ENCODE measurements around the gene ABL2.
"Not testable (repeated sequence)": the region's sequence is repeated elsewhere in the genome, so short reads cannot be mapped to it uniquely, and the experiment has no call there.

ABL2 gene

GRCh38 chr1:179229214-179230140 is at the start of gene ABL2:
Gene ABL2 (minus strand): TSS chr1:179229677. CDS start chr1:179229397, 280 bp downstream.
- peak in 1 of 2 donors; percentile 62 for DNase-seq

- DNase-seq: no peak
These were observed 49.4 kb upstream of the ABL2 start for GRCh38 chr1:179278920-179279319.

GRCh38 chr1:179274424-179274823 is 44.9 kb upstream of the ABL2 start:
- DNase-seq: not testable (repeated sequence)

GRCh38 chr1:179269071-179269470 is 39.6 kb upstream of the ABL2 start:
- no peak for DNase-seq

- DNase-seq: no peak
These were observed 35.0 kb upstream of the ABL2 start for GRCh38 chr1:179264507-179264906.

- DNase-seq: no peak
These were observed 33.6 kb upstream of the ABL2 start for GRCh38 chr1:179263121-179263520.

GRCh38 chr1:179262183-179262582 is 32.7 kb upstream of the ABL2 start:
- DNase-seq: no peak

- no peak for DNase-seq
These were observed 24.0 kb upstream of the ABL2 start for GRCh38 chr1:179253286-179253972.

- DNase-seq: no peak
These were observed 23.1 kb upstream of the ABL2 start for GRCh38 chr1:179252606-179253005.

- DNase-seq: peak in 1 of 2 donors; percentile 26
These were observed 22.2 kb upstream of the ABL2 start for GRCh38 chr1:179251675-179252074.

GRCh38 chr1:179247923-179248322 is 18.4 kb upstream of the ABL2 start:
- DNase-seq: no peak

- not testable (repeated sequence) for DNase-seq
These were observed 15.9 kb upstream of the ABL2 start for GRCh38 chr1:179245426-179245825.

GRCh38 chr1:179241530-179242097 is 12.1 kb upstream of the ABL2 start:
- no peak for DNase-seq

GRCh38 chr1:179237222-179237621 is 7.7 kb upstream of the ABL2 start:
- DNase-seq: no peak

- DNase-seq: no peak
These were observed 5.4 kb upstream of the ABL2 start for GRCh38 chr1:179234863-179235262.

GRCh38 chr1:179231923-179232322 is 2.4 kb upstream of the ABL2 start:
- no peak for DNase-seq

- DNase-seq: no peak
These were observed 1.2 kb upstream of the ABL2 start for GRCh38 chr1:179230721-179231120.

GRCh38 chr1:179230251-179230650 is 774 bp upstream of the ABL2 start:
- no peak for DNase-seq

- peak in 1 of 2 donors; percentile 49 for DNase-seq
These were observed 679 bp downstream of the ABL2 start for GRCh38 chr1:179228783-179229213.

GRCh38 chr1:179226738-179227137 is 2.7 kb downstream of the ABL2 start:
- no peak for DNase-seq

- not testable (repeated sequence) for DNase-seq
These were observed 5.0 kb downstream of the ABL2 start for GRCh38 chr1:179224466-179224865.

GRCh38 chr1:179221121-179221520 is 8.4 kb downstream of the ABL2 start:
- not testable (repeated sequence) for DNase-seq

- DNase-seq: peak in 1 of 2 donors; percentile 24
These were observed 11.5 kb downstream of the ABL2 start for GRCh38 chr1:179217943-179218507.
